ENCODE measurements around the gene NDNF.

The NDNF gene

GRCh38 chr4:121072224-121073003, at the start of gene NDNF:
Gene NDNF (minus strand): TSS chr4:121072535. CDS start chr4:121045837, 26,698 bp downstream.
- DNase-seq (ENCODE audit: low read depth) = peak; percentile 17

GRCh38 chr4:121119715-121120114, 47.4 kb upstream of the NDNF start:
- no peak for DNase-seq (ENCODE audit: low read depth)

GRCh38 chr4:121118344-121118743, 46.0 kb upstream of the NDNF start:
- DNase-seq (ENCODE audit: low read depth) = no peak

- no peak for DNase-seq (ENCODE audit: low read depth)
These were observed 42.4 kb upstream of the NDNF start for GRCh38 chr4:121114756-121115155.

- no peak for DNase-seq (ENCODE audit: low read depth)
These were observed 40.2 kb upstream of the NDNF start for GRCh38 chr4:121112530-121112929.

- no peak for DNase-seq (ENCODE audit: low read depth)
These were observed 36.2 kb upstream of the NDNF start for GRCh38 chr4:121108557-121108956.

- no peak for DNase-seq (ENCODE audit: low read depth)
These were observed 35.2 kb upstream of the NDNF start for GRCh38 chr4:121107507-121107906.

- DNase-seq (ENCODE audit: low read depth) = no peak
These were observed 27.9 kb upstream of the NDNF start for GRCh38 chr4:121100093-121100775.

GRCh38 chr4:121098266-121098665, 25.9 kb upstream of the NDNF start:
- no peak for DNase-seq (ENCODE audit: low read depth)

- no peak for DNase-seq (ENCODE audit: low read depth)
These were observed 24.3 kb upstream of the NDNF start for GRCh38 chr4:121096629-121097028.

- DNase-seq (ENCODE audit: low read depth) = no peak
These were observed 23.9 kb upstream of the NDNF start for GRCh38 chr4:121096191-121096590.

GRCh38 chr4:121094297-121094966, 22.1 kb upstream of the NDNF start:
- no peak for DNase-seq (ENCODE audit: low read depth)

- no peak for DNase-seq (ENCODE audit: low read depth)
These were observed 20.9 kb upstream of the NDNF start for GRCh38 chr4:121093261-121093660.

- DNase-seq (ENCODE audit: low read depth) = no peak
These were observed 19.6 kb upstream of the NDNF start for GRCh38 chr4:121091941-121092340.

- no peak for DNase-seq (ENCODE audit: low read depth)
These were observed 16.5 kb upstream of the NDNF start for GRCh38 chr4:121088867-121089266.

- no peak for DNase-seq (ENCODE audit: low read depth)
These were observed 7.0 kb upstream of the NDNF start for GRCh38 chr4:121079376-121079775.

GRCh38 chr4:121077496-121077895, 5.2 kb upstream of the NDNF start:
- DNase-seq (ENCODE audit: low read depth) = no peak

GRCh38 chr4:121076416-121076815, 4.1 kb upstream of the NDNF start:
- DNase-seq (ENCODE audit: low read depth) = no peak

- DNase-seq (ENCODE audit: low read depth) = no peak
These were observed 1.5 kb upstream of the NDNF start for GRCh38 chr4:121073672-121074381.

- no peak for DNase-seq (ENCODE audit: low read depth)
These were observed 685 bp upstream of the NDNF start for GRCh38 chr4:121073004-121073435.

- no peak for DNase-seq (ENCODE audit: low read depth)
These were observed 603 bp downstream of the NDNF start for GRCh38 chr4:121071640-121072223.

Measured in stimulated activated CD8-positive, alpha-beta memory T cell treated with anti-CD3 and anti-CD28 coated beads, Interleukin-12 subunit alpha, Interleukin-12 subunit beta, amount 100 ng/mL, for 4 hours (primary cell).